Retina (tissue), 1 donor: Measurements from ENCODE around the gene ZNF823.
A peak's percentile ranks its signal among the peaks of the same experiment; 100 is the strongest.
"Not testable (repeated sequence)": the region's sequence is repeated elsewhere in the genome, so short reads cannot be mapped to it uniquely, and the experiment has no call there.

ENCODE experiments used
- DNase-seq: peaks from one replicate; pipeline ENCODE4 v3.0.0-alpha.2; 2016

The ZNF823 gene

DNA sequence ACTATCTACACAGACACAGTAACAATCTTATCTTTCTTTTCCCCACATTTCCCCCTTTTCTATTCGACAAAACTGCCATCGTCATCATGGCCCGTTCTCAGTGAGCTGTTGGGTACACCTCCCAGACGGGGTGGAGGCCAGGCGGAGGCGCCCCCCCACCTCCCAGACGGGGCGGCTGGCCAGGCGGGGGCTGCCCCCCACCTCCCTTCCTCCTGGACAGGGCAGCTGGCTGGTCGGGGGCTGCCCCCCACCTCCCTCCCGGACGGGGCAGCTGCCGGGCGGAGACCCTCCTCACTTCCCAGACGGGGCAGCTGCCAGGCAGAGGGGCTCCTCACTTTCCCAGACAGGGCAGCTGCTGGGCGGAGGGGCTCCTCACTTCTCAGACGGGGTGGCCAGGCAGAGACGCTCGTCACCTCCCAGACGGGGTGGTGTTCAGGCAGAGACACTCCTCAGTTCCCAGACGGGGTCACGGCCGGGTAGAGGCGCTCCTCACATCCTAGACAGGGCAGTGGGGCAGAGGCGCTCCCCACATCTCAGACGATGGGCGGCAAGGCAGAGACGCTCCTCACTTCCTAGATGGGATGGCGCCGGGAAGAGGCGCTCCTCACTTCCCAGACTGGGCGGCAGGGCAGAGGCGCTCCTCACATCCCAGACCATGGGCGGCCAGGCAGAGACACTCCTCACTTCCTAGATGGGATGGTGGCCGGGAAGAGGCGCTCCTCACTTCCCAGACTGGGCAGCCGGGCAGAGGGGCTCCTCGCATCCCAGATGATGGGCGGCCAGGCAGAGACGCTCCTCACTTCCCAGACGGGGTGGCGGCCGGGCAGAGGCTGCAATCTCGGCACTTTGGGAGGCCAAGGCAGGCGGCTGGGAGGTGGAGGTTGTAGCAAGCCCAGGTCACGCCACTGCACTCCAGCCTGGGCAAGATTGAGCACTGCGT, 61.8 kb downstream of the ZNF823 start:
- not testable (repeated sequence) for DNase-seq

DNA sequence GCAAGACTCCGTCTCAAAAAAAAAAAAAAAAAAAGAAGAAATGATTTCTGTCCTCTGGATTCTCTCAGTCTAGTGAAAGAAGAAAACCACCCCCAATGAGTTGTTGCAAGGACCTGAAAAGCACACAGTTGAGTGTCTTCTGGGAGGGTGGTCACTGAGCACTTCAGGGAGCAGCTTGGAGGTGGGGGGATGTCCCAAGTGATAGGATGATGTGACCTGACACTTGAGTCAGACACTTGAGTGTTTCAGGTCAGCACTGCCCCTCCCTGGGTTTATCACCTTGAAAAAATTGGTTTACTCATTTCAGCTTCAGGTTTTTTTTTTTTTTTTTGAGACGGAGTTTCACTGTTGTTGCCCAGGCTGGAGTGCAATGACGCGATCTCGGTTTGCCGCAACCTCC, 63.2 kb downstream of the ZNF823 start:
- no peak for DNase-seq

DNA sequence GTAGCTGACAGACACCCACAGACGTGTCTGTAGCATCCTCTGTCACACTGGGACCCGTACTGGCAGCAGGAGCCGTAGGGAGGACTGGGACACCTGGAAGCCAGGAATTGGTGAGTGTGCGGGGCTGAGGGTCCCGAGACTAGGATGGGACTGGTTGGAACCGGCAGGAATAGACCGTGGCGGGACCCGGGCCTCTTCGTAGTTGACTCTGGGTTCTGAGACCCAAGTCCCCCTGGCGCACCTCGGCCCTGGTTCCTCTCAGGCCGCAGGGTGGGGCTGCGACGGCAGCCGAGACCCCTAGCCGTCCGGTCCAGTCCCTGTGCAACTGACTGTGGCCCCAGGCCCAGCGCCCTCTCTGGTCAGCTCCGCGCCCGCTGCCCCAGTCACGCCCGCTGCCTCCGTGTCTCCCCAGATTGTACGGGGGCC, 64.7 kb downstream of the ZNF823 start:
- DNase-seq, result no peak

DNA sequence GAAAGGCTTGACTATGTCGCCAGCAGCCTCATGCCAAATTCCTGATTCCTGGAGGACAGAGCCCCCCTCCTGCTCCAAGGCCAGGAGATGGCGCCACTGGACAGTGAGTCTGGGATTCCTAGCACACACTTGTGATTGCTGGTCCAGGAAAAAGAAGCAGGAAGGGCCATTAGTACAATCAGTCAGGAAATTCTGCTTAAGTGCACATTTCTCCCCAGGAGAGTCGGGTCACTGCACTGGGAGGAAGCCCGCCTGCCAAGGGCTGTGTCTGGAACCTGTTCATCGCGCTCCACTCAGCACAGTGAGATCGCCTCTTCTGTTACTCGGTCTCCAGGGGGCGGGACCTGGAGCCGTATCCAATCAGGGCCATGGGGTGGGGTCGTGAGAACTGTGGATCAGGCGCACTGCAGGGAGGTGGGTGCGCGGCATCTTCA, 65.1 kb downstream of the ZNF823 start:
- DNase-seq, result peak; percentile 91
